DND-41 (cell line): ENCODE results near the gene GRB7.

ENCODE experiments used
- EZH2 ChIP-seq: IDR thresholded peaks from 3 replicates; pipeline ENCODE4 v1.6.1; 2012; ENCODE audit warnings: borderline replicate concordance, low read depth, mild to moderate bottlenecking, moderate library complexity, low read length, inconsistent platforms; ENCODE audit not compliant: severe bottlenecking
- TF ChIP-seq, protein P1 (sequence below): IDR thresholded peaks from 2 replicates; pipeline ENCODE4 v1.5.1; 2012; ENCODE audit warnings: borderline replicate concordance, low read length, moderate library complexity, mild to moderate bottlenecking; ENCODE audit not compliant: poor library complexity, severe bottlenecking; ENCODE audit errors: extremely low read depth

DNA sequence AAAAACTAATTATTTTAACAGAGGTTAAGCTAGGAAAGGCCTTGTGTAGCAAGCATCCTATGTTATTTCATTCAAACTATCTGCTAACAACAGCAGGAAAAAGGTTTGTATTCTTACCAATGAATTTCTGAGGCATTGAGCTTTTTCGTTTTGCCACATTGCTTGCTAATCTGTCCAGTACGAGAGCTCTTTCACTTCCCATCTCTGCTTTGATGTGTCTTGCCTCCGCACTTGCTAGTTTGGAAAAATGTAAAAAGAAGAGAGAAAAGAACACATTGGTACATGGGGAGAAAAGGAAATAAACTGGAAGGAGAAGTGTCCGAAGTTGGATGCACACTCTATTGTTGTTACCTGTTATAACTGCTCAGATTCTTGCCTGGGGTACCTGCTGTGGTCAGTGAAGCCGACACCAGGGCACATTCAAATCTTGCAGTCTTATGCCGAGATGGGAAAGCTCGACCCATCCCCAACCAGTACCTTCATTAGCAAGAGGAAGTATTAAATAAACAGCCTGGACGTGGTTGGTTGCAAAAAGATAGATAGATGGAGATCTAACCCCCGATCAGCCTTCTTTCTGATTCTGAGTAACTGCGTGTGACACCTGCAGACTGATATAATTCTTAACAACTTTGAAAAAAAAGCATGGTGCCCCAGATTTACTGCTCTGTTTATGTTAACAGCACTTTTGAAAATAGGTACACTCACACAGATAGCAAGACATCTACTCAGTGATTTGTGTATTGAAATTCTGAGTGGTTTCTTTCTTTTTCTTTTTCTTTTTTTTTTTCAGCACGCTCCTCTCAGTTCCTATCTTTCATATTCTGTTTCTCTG is 40.0 kb downstream of the GRB7 start:
- TF ChIP-seq, protein P1, sequence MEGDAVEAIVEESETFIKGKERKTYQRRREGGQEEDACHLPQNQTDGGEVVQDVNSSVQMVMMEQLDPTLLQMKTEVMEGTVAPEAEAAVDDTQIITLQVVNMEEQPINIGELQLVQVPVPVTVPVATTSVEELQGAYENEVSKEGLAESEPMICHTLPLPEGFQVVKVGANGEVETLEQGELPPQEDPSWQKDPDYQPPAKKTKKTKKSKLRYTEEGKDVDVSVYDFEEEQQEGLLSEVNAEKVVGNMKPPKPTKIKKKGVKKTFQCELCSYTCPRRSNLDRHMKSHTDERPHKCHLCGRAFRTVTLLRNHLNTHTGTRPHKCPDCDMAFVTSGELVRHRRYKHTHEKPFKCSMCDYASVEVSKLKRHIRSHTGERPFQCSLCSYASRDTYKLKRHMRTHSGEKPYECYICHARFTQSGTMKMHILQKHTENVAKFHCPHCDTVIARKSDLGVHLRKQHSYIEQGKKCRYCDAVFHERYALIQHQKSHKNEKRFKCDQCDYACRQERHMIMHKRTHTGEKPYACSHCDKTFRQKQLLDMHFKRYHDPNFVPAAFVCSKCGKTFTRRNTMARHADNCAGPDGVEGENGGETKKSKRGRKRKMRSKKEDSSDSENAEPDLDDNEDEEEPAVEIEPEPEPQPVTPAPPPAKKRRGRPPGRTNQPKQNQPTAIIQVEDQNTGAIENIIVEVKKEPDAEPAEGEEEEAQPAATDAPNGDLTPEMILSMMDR = no peak
- no peak for TF ChIP-seq EZH2
